ENCODE measurements around the gene DGCR2. TPM values are rescaled to one million over a fixed set of nuclear protein-coding genes. Genes with fewer than 3 reads are reported as not detected.
"Not testable (repeated sequence)": the region's sequence is repeated elsewhere in the genome, so short reads cannot be mapped to it uniquely, and the experiment has no call there.

The DGCR2 gene
- total and polyA plus RNA-seq, 2 donors (not counting 1 experiment from before 2014, with no cell fraction given), result 34.3 to 39.5 TPM

DNA sequence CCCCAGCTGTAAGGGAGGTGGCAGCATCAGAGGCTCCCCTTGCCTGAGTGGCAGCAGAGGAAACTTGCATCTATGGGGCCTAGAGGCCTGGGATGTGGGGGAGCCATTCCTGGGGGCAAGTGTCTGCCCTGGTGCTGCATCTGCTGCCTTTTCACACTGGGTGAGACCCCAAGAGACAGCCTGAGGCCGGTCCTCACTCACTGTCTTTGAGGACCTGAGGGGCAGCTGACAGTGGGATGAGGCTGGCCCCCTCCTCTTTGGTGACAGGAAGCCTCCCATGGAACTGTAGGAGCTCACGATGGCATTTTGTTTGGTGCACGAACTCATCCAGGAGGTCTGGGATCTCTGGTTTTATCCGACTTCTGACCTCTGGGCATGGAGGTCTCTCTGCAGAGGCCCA, 104.0 kb downstream of the DGCR2 start:
- TF ChIP-seq CTCF (conservative IDR thresholded peaks at IDR 0.05 in 1 of 2, IDR thresholded peaks at IDR 0.05 in 1 of 2; ENCODE audit: low read depth in 1 of 2, low read length in 2 of 2), result no peak
- TF ChIP-seq EZH2 (IDR thresholded peaks at IDR 0.05; ENCODE audit: low read length, missing control alignments), result no peak
- H3K4me2 ChIP-seq (ENCODE audit: extremely low read depth, insufficient read depth, low read length), result no peak overlapping the region
- H3K9me3 ChIP-seq (ENCODE audit: control insufficient read depth, insufficient read depth, low read depth, low read length), result no peaks in the 10 kb centered on the region
- H3K79me2 ChIP-seq (ENCODE audit: control insufficient read depth, insufficient read depth, low read length), result no peaks in the 10 kb centered on the region
- H3K4me1 ChIP-seq (ENCODE audit: control insufficient read depth, extremely low read depth, insufficient read depth, low read length), result no peaks in the 10 kb centered on the region
- H4K20me1 ChIP-seq (ENCODE audit: control insufficient read depth, extremely low read depth, insufficient read depth, low read length), result no peaks in the 10 kb centered on the region
- no peak for DNase-seq (ENCODE audit: low read depth in 2 of 2)
- H3K4me3 ChIP-seq (replicated peaks in 1 of 4; ENCODE audit: control extremely low read depth in 1 of 4, insufficient read depth in 1 of 4, low read depth in 3 of 4, low read length in 4 of 4), result no peak overlapping the region
- H2AFZ ChIP-seq (ENCODE audit: low read length), result no peak overlapping the region
- H3K9ac ChIP-seq (ENCODE audit: insufficient read depth, low read length), result no peak overlapping the region
- no peaks in the 10 kb centered on the region for H3K36me3 ChIP-seq (ENCODE audit: control insufficient read depth, insufficient read depth, low read length)
- H3K27ac ChIP-seq (ENCODE audit: insufficient read depth, low read length), result no peak overlapping the region
- no peaks in the 10 kb centered on the region for H3K27me3 ChIP-seq (ENCODE audit: control insufficient read depth, insufficient read depth, low read length)

DNA sequence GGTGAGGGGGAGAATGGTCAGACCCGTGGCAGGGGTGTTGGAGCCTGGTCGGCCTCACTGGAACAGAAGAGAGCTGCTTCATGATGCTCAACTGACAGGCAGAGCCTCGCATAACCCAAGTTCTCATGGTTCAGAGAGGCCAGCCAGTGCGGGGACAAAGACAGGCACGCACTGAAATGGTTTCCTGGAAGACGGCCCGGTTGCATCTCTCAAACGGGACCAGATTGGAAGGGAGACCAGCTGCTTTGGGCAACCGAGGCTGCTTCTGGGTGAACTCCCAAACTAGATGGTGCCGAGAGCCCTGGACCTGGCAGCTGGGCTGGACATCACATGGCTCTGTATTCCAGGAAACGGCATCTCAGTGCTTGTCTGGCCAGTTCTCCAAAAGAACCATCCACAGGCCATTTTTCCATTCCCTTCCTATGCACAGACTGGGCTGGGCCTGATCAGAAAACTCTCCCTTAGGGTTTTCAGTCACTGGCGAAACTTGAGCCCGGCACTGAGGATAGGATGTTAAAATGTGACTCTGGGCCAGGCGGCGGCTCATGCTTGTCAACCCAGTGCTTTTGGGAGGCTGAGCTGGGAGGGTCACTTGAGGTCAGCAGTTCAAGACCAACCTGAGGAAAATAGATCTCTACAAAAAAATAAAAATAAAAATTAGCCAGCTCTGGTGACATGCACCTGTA, 106.0 kb downstream of the DGCR2 start:
- Histone ChIP-seq H3K36me3 (ENCODE audit: control insufficient read depth, insufficient read depth, low read length) (no peaks in the 10 kb centered on the region), H3K79me2 (ENCODE audit: control insufficient read depth, insufficient read depth, low read length) (no peaks in the 10 kb centered on the region), H3K27me3 (ENCODE audit: control insufficient read depth, insufficient read depth, low read length) (no peaks in the 10 kb centered on the region), H2AFZ (ENCODE audit: low read length) (no peak overlapping the region), H3K9ac (ENCODE audit: insufficient read depth, low read length) (no peak overlapping the region), H3K9me3 (ENCODE audit: control insufficient read depth, insufficient read depth, low read depth, low read length) (no peaks in the 10 kb centered on the region), H3K4me1 (ENCODE audit: control insufficient read depth, extremely low read depth, insufficient read depth, low read length) (no peaks in the 10 kb centered on the region), H3K27ac (ENCODE audit: insufficient read depth, low read length) (no peak overlapping the region), H4K20me1 (ENCODE audit: control insufficient read depth, extremely low read depth, insufficient read depth, low read length) (no peaks in the 10 kb centered on the region), H3K4me2 (ENCODE audit: extremely low read depth, insufficient read depth, low read length) (no peak overlapping the region), H3K4me3 (replicated peaks in 1 of 4; ENCODE audit: control extremely low read depth in 1 of 4, insufficient read depth in 1 of 4, low read depth in 3 of 4, low read length in 4 of 4) (no peak overlapping the region)
- no peak for DNase-seq (ENCODE audit: low read depth in 2 of 2)
- no peak for TF ChIP-seq EZH2 (IDR thresholded peaks at IDR 0.05; ENCODE audit: low read length, missing control alignments)
- TF ChIP-seq CTCF (conservative IDR thresholded peaks at IDR 0.05 in 1 of 2, IDR thresholded peaks at IDR 0.05 in 1 of 2; ENCODE audit: low read depth in 1 of 2, low read length in 2 of 2), result no peak

GRCh38 chr22:19014886-19015285, 107.3 kb downstream of the DGCR2 start:
- no peak overlapping the region for H3K9ac ChIP-seq (ENCODE audit: insufficient read depth, low read length)
- H3K79me2 ChIP-seq (ENCODE audit: control insufficient read depth, insufficient read depth, low read length), result no peaks in the 10 kb centered on the region
- no peaks in the 10 kb centered on the region for H3K27me3 ChIP-seq (ENCODE audit: control insufficient read depth, insufficient read depth, low read length)
- DNase-seq (ENCODE audit: low read depth in 2 of 2), result no peak
- H3K9me3 ChIP-seq (ENCODE audit: control insufficient read depth, insufficient read depth, low read depth, low read length), result no peaks in the 10 kb centered on the region
- no peak overlapping the region for H2AFZ ChIP-seq (ENCODE audit: low read length)
- H3K4me3 ChIP-seq (replicated peaks in 1 of 4; ENCODE audit: control extremely low read depth in 1 of 4, insufficient read depth in 1 of 4, low read depth in 3 of 4, low read length in 4 of 4), result no peak overlapping the region
- TF ChIP-seq EZH2 (IDR thresholded peaks at IDR 0.05; ENCODE audit: low read length, missing control alignments), result no peak
- H3K27ac ChIP-seq (ENCODE audit: insufficient read depth, low read length), result no peak overlapping the region
- H3K4me2 ChIP-seq (ENCODE audit: extremely low read depth, insufficient read depth, low read length), result no peak overlapping the region
- H4K20me1 ChIP-seq (ENCODE audit: control insufficient read depth, extremely low read depth, insufficient read depth, low read length), result no peaks in the 10 kb centered on the region
- no peaks in the 10 kb centered on the region for H3K4me1 ChIP-seq (ENCODE audit: control insufficient read depth, extremely low read depth, insufficient read depth, low read length)
- H3K36me3 ChIP-seq (ENCODE audit: control insufficient read depth, insufficient read depth, low read length), result no peaks in the 10 kb centered on the region

GRCh38 chr22:19013881-19014598, 108.2 kb downstream of the DGCR2 start:
- not testable (repeated sequence) for H3K4me2 ChIP-seq (ENCODE audit: extremely low read depth, insufficient read depth, low read length); H3K79me2 ChIP-seq (ENCODE audit: control insufficient read depth, insufficient read depth, low read length); H3K27me3 ChIP-seq (ENCODE audit: control insufficient read depth, insufficient read depth, low read length); H2AFZ ChIP-seq (ENCODE audit: low read length); H3K9me3 ChIP-seq (ENCODE audit: control insufficient read depth, insufficient read depth, low read depth, low read length); H3K4me3 ChIP-seq (replicated peaks in 1 of 4; ENCODE audit: control extremely low read depth in 1 of 4, insufficient read depth in 1 of 4, low read depth in 3 of 4, low read length in 4 of 4); H3K27ac ChIP-seq (ENCODE audit: insufficient read depth, low read length); H3K4me1 ChIP-seq (ENCODE audit: control insufficient read depth, extremely low read depth, insufficient read depth, low read length); H4K20me1 ChIP-seq (ENCODE audit: control insufficient read depth, extremely low read depth, insufficient read depth, low read length); DNase-seq (ENCODE audit: low read depth in 2 of 2); H3K36me3 ChIP-seq (ENCODE audit: control insufficient read depth, insufficient read depth, low read length); H3K9ac ChIP-seq (ENCODE audit: insufficient read depth, low read length)

- H3K79me2 ChIP-seq (ENCODE audit: control insufficient read depth, insufficient read depth, low read length); H3K9ac ChIP-seq (ENCODE audit: insufficient read depth, low read length); H3K4me1 ChIP-seq (ENCODE audit: control insufficient read depth, extremely low read depth, insufficient read depth, low read length): not testable (repeated sequence)
Observed at GRCh38 chr22:19013411-19013810, 108.8 kb downstream of the DGCR2 start.

More at GRCh38 chr22:19013411-19013810, 108.8 kb downstream of the DGCR2 start:
- H2AFZ ChIP-seq (ENCODE audit: low read length); DNase-seq (ENCODE audit: low read depth in 2 of 2); H3K27me3 ChIP-seq (ENCODE audit: control insufficient read depth, insufficient read depth, low read length); H3K9me3 ChIP-seq (ENCODE audit: control insufficient read depth, insufficient read depth, low read depth, low read length); H3K4me2 ChIP-seq (ENCODE audit: extremely low read depth, insufficient read depth, low read length); H3K36me3 ChIP-seq (ENCODE audit: control insufficient read depth, insufficient read depth, low read length); H3K27ac ChIP-seq (ENCODE audit: insufficient read depth, low read length); H4K20me1 ChIP-seq (ENCODE audit: control insufficient read depth, extremely low read depth, insufficient read depth, low read length); H3K4me3 ChIP-seq (replicated peaks in 1 of 4; ENCODE audit: control extremely low read depth in 1 of 4, insufficient read depth in 1 of 4, low read depth in 3 of 4, low read length in 4 of 4): not testable (repeated sequence)
